GM21515 (cell line): ENCODE measurements around the gene BLVRA.

Source experiments
- ATAC-seq: cut with Tn5 transposase; IDR thresholded peaks from one replicate; pipeline ENCODE4 v1.9.1; 2021; ENCODE audit not compliant: unreplicated experiment

Gene BLVRA

GRCh38 chr7:43855176-43855575 lies 96.7 kb downstream of the BLVRA start:
- no peak for ATAC-seq

GRCh38 chr7:43856316-43856715 lies 97.8 kb downstream of the BLVRA start:
- ATAC-seq: no peak
